Measurements from ENCODE around the gene ITGAX. TPM values are rescaled to one million over a fixed set of nuclear protein-coding genes. Genes with fewer than 3 reads are reported as not detected.

Gene ITGAX
- total RNA-seq, 1 donor from 2014 or later: not detected

- Mint-ChIP-seq H3K9me3 (ENCODE audit: unreplicated experiment) (no peaks in the 10 kb centered on the region), H3K36me3 (ENCODE audit: unreplicated experiment) (no peaks in the 10 kb centered on the region), H3K4me1 (ENCODE audit: unreplicated experiment) (no peaks in the 10 kb centered on the region), H3K27ac (ENCODE audit: unreplicated experiment) (no peak overlapping the region), H3K27me3 (ENCODE audit: unreplicated experiment) (peaks cover 2% of the 10 kb centered on the region), H3K4me3 (ENCODE audit: unreplicated experiment) (no peak overlapping the region)
- no peak for DNase-seq (ENCODE audit: extremely low spot score, unreplicated experiment)
- no peak for TF ChIP-seq CTCF (IDR thresholded peaks at IDR 0.05)
Observed at GRCh38 chr16:31410082-31410481, 55.1 kb downstream of the ITGAX start.

- no peaks in the 10 kb centered on the region for H3K9me3 Mint-ChIP-seq (ENCODE audit: unreplicated experiment)
- no peak for DNase-seq (ENCODE audit: extremely low spot score, unreplicated experiment)
- no peak for TF ChIP-seq CTCF (IDR thresholded peaks at IDR 0.05)
- H3K36me3 Mint-ChIP-seq (ENCODE audit: unreplicated experiment): no peaks in the 10 kb centered on the region
- no peaks in the 10 kb centered on the region for H3K4me1 Mint-ChIP-seq (ENCODE audit: unreplicated experiment)
- no peak overlapping the region for H3K27ac Mint-ChIP-seq (ENCODE audit: unreplicated experiment)
- peaks cover 10% of the 10 kb centered on the region for H3K27me3 Mint-ChIP-seq (ENCODE audit: unreplicated experiment)
- H3K4me3 Mint-ChIP-seq (ENCODE audit: unreplicated experiment): no peak overlapping the region
Observed at GRCh38 chr16:31411024-31411844, 56.3 kb downstream of the ITGAX start.

- peaks cover 10% of the 10 kb centered on the region for H3K27me3 Mint-ChIP-seq (ENCODE audit: unreplicated experiment)
- no peaks in the 10 kb centered on the region for H3K4me1 Mint-ChIP-seq (ENCODE audit: unreplicated experiment)
- H3K36me3 Mint-ChIP-seq (ENCODE audit: unreplicated experiment): no peaks in the 10 kb centered on the region
- TF ChIP-seq CTCF (IDR thresholded peaks at IDR 0.05): no peak
- H3K4me3 Mint-ChIP-seq (ENCODE audit: unreplicated experiment): no peak overlapping the region
- no peaks in the 10 kb centered on the region for H3K9me3 Mint-ChIP-seq (ENCODE audit: unreplicated experiment)
- no peak overlapping the region for H3K27ac Mint-ChIP-seq (ENCODE audit: unreplicated experiment)
- DNase-seq (ENCODE audit: extremely low spot score, unreplicated experiment): no peak
Observed at GRCh38 chr16:31412750-31413149, 57.8 kb downstream of the ITGAX start.

GRCh38 chr16:31413381-31413780, 58.4 kb downstream of the ITGAX start:
- H3K4me1 Mint-ChIP-seq (ENCODE audit: unreplicated experiment): no peaks in the 10 kb centered on the region
- peaks cover 10% of the 10 kb centered on the region for H3K27me3 Mint-ChIP-seq (ENCODE audit: unreplicated experiment)
- H3K27ac Mint-ChIP-seq (ENCODE audit: unreplicated experiment): no peak overlapping the region
- TF ChIP-seq CTCF (IDR thresholded peaks at IDR 0.05): no peak
- no peaks in the 10 kb centered on the region for H3K36me3 Mint-ChIP-seq (ENCODE audit: unreplicated experiment)
- no peak for DNase-seq (ENCODE audit: extremely low spot score, unreplicated experiment)
- peaks cover 3% of the 10 kb centered on the region for H3K9me3 Mint-ChIP-seq (ENCODE audit: unreplicated experiment)
- H3K4me3 Mint-ChIP-seq (ENCODE audit: unreplicated experiment): no peak overlapping the region

GRCh38 chr16:31413943-31414342, 59.0 kb downstream of the ITGAX start:
- H3K9me3 Mint-ChIP-seq (ENCODE audit: unreplicated experiment): peaks cover 3% of the 10 kb centered on the region
- H3K27me3 Mint-ChIP-seq (ENCODE audit: unreplicated experiment): peaks cover 10% of the 10 kb centered on the region
- no peak overlapping the region for H3K4me3 Mint-ChIP-seq (ENCODE audit: unreplicated experiment)
- DNase-seq (ENCODE audit: extremely low spot score, unreplicated experiment): no peak
- TF ChIP-seq CTCF (IDR thresholded peaks at IDR 0.05): no peak
- H3K27ac Mint-ChIP-seq (ENCODE audit: unreplicated experiment): no peak overlapping the region
- no peaks in the 10 kb centered on the region for H3K36me3 Mint-ChIP-seq (ENCODE audit: unreplicated experiment)
- no peaks in the 10 kb centered on the region for H3K4me1 Mint-ChIP-seq (ENCODE audit: unreplicated experiment)
